GM12878 (cell line): ENCODE data around the gene LYPLA2. TPM values are rescaled to one million over a fixed set of nuclear protein-coding genes. Genes with fewer than 3 reads are reported as not detected.

ENCODE experiments used
- MEF2A ChIP-seq: IDR thresholded peaks from 2 replicates; pipeline ENCODE4 v1.6.1; 2011; ENCODE audit warnings: low read depth, mild to moderate bottlenecking, low read length, moderate library complexity; ENCODE audit not compliant: insufficient read depth
- NR2F1 ChIP-seq: fragments of 450-650 bp; conservative IDR thresholded peaks from 2 replicates; pipeline ENCODE4 v1.6.1; 2017; ENCODE audit warnings: mild to moderate bottlenecking
- SIN3A ChIP-seq: IDR thresholded peaks from 2 replicates; pipeline ENCODE4 v1.6.1; 2012; ENCODE audit warnings: low read depth, low read length, improper control_type of control experiment
- SMARCA5 ChIP-seq: fragments of 450-650 bp; IDR thresholded peaks from 2 replicates; pipeline ENCODE4 v1.6.1; 2017; ENCODE audit warnings: mild to moderate bottlenecking
- STAT3 ChIP-seq: IDR thresholded peaks from 2 replicates; pipeline ENCODE4 v1.6.1; 2011; ENCODE audit warnings: low read depth, low read length, improper control_type of control experiment
- TAF1 ChIP-seq: IDR thresholded peaks from 2 replicates; pipeline ENCODE4 v1.6.1; 2011; ENCODE audit warnings: mild to moderate bottlenecking, low read depth, low read length, borderline replicate concordance
- TCF12 ChIP-seq: IDR thresholded peaks from 2 replicates; pipeline ENCODE4 v1.6.1; 2011; ENCODE audit warnings: low read depth, mild to moderate bottlenecking, low read length
- ZBTB4 ChIP-seq: fragments of 450-650 bp; formaldehyde crosslinking; IDR thresholded peaks from 2 replicates; pipeline ENCODE4 v1.4.0; 2022; ENCODE audit warnings: mild to moderate bottlenecking, moderate library complexity
- ZNF207 ChIP-seq: fragments of 450-650 bp; IDR thresholded peaks from 2 replicates; pipeline ENCODE4 v1.6.1; 2014; ENCODE audit warnings: antibody characterized with exemption, mild to moderate bottlenecking, borderline replicate concordance
- ZNF384 ChIP-seq: IDR thresholded peaks from 2 replicates; pipeline ENCODE4 v1.6.1; 2012; ENCODE audit warnings: low read depth, mild to moderate bottlenecking, low read length, improper control_type of control experiment, borderline replicate concordance
- ZNF687 ChIP-seq: fragments of 450-650 bp; IDR thresholded peaks from 2 replicates; pipeline ENCODE4 v1.6.1; 2017; ENCODE audit warnings: mild to moderate bottlenecking, moderate library complexity
- ZZZ3 ChIP-seq: IDR thresholded peaks from 2 replicates; pipeline ENCODE4 v1.6.1; 2011; ENCODE audit warnings: low read depth; ENCODE audit not compliant: control insufficient read depth, insufficient read length
- polyA plus RNA-seq, 11 experiments: library from polyadenylated mRNA; depleted of rRNA in 4 of 11; unstranded in 6 of 11; stranded (reverse) in 5 of 11; fragments of >200 nt; fragmentation: Nextera tagmentation in 4 of 11; fragmentation: Illumina TruSeq in 1 of 11; extraction: Ambion mirVana in 4 of 11; extraction: Trizol in 1 of 11; gene quantifications; 1 replicate in 1 of 11; 2 replicates in 10 of 11; pipeline versions ENCODE4 v1.2.1 to v1.2.3, GENCODE V29; 2011 to 2016; ENCODE audit warnings: inconsistent platforms in 2 of 11, missing spikeins in 2 of 11, low read depth in 1 of 11
- total RNA-seq, 4 experiments: library from RNA; depleted of rRNA in 3 of 4; stranded (reverse); fragments of >200 nt in 3 of 4; fragmentation: Illumina TruSeq in 1 of 4; extraction: Trizol in 1 of 4; gene quantifications; 2 replicates each; pipeline versions ENCODE4 v1.2.1 to v1.2.3, GENCODE V29; 2013 to 2021
- TF ChIP-seq, protein P1 (sequence below): IDR thresholded peaks from 2 replicates; pipeline ENCODE4 v1.6.1; 2012; ENCODE audit warnings: mild to moderate bottlenecking, low read depth, low read length
- TF ChIP-seq, protein P2 (sequence below): fragments of 450-650 bp; IDR thresholded peaks from 2 replicates; pipeline ENCODE4 v1.6.1; 2016; ENCODE audit warnings: mild to moderate bottlenecking

The LYPLA2 gene
- total and polyA plus RNA-seq, 10 of the 15 experiments (the other 5 are each of a cell fraction or from before 2014, with no cell fraction given): 2.7 to 129 (median 62.3) TPM

DNA sequence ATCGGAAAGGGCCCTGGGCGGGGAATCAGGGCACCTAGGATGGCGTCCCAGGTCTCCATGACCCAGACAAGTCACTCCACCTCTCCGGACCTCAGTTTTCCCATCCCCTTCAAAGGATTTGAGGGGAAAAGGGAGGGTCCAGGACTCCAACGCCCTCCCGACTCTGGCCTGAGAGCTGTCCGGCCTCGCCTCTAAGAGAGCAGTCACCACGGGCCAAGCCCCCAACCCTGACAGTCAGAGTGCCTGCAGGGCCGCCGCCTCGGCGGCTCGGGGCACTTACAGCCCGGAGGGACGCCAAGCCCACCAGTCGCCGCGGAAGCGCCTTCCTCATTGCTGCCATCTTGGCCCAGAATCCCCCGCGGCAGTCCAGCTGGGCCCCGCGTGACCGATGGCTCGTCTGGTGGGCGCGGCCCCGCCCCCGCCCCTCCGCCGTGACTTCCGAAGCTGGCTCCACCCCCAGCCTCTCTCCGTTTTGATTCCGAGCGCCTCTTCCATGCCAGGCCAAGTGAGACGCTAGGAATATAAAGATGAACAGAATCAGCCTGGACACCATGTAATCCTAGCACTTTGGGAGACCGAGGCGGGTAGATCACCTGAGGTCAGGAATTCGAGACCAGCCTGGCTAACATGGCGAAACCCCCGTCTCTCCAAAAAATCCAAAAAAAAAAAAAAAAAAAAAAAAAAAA is 34.3 kb downstream of the LYPLA2 start, which contains the start of gene HMGCL (continued):
- TF ChIP-seq SIN3A (peak; percentile 82; the same call in 1 of the 2 replicates), MEF2A (no peak), ZZZ3 (no peak), ZBTB4 (CRISPR knock-in tag) (no peak), TCF12 (peak; percentile 94), NR2F1 (0 out of 2 replicates have a peak, but pooled peaks have one; percentile 17), SMARCA5 (peak; percentile 76; the same call in 1 of the 2 replicates), STAT3 (no peak), ZNF687 (peak; percentile 65; the same call in 1 of the 2 replicates), ZNF384 (no peak), ZNF207 (0 out of 2 replicates have a peak, but pooled peaks have one; percentile 33), TAF1 (peak; percentile 98)
- TF ChIP-seq, protein P1, sequence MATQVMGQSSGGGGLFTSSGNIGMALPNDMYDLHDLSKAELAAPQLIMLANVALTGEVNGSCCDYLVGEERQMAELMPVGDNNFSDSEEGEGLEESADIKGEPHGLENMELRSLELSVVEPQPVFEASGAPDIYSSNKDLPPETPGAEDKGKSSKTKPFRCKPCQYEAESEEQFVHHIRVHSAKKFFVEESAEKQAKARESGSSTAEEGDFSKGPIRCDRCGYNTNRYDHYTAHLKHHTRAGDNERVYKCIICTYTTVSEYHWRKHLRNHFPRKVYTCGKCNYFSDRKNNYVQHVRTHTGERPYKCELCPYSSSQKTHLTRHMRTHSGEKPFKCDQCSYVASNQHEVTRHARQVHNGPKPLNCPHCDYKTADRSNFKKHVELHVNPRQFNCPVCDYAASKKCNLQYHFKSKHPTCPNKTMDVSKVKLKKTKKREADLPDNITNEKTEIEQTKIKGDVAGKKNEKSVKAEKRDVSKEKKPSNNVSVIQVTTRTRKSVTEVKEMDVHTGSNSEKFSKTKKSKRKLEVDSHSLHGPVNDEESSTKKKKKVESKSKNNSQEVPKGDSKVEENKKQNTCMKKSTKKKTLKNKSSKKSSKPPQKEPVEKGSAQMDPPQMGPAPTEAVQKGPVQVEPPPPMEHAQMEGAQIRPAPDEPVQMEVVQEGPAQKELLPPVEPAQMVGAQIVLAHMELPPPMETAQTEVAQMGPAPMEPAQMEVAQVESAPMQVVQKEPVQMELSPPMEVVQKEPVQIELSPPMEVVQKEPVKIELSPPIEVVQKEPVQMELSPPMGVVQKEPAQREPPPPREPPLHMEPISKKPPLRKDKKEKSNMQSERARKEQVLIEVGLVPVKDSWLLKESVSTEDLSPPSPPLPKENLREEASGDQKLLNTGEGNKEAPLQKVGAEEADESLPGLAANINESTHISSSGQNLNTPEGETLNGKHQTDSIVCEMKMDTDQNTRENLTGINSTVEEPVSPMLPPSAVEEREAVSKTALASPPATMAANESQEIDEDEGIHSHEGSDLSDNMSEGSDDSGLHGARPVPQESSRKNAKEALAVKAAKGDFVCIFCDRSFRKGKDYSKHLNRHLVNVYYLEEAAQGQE: 0 out of 2 replicates have a peak, but pooled peaks have one; percentile 37
- TF ChIP-seq, protein P2, sequence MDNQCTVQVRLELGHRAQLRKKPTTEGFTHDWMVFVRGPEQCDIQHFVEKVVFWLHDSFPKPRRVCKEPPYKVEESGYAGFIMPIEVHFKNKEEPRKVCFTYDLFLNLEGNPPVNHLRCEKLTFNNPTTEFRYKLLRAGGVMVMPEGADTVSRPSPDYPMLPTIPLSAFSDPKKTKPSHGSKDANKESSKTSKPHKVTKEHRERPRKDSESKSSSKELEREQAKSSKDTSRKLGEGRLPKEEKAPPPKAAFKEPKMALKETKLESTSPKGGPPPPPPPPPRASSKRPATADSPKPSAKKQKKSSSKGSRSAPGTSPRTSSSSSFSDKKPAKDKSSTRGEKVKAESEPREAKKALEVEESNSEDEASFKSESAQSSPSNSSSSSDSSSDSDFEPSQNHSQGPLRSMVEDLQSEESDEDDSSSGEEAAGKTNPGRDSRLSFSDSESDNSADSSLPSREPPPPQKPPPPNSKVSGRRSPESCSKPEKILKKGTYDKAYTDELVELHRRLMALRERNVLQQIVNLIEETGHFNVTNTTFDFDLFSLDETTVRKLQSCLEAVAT: no peak
